Trophoblast cell (in vitro differentiated cells and primary cell): ENCODE measurements around the gene GNL1.
"Not testable (repeated sequence)": the region's sequence is repeated elsewhere in the genome, so short reads cannot be mapped to it uniquely, and the experiment has no call there.

Experiments
- DNase-seq, 2 donors: peaks; one replicate each; pipeline ENCODE4 v3.0.0-alpha.2; 2016
- H2AFZ ChIP-seq: 2 replicates; pipeline ENCODE4 v1.6.1; 2013; ENCODE audit warnings: low read length, moderate library complexity, mild to moderate bottlenecking; ENCODE audit not compliant: insufficient read depth, poor library complexity
- H2AK5ac ChIP-seq: 2 replicates; pipeline ENCODE4 v1.6.1; 2013; ENCODE audit warnings: mild to moderate bottlenecking, low read length
- H2BK120ac ChIP-seq: 2 replicates; pipeline ENCODE4 v1.6.1; 2013; ENCODE audit warnings: low read length, mild to moderate bottlenecking, moderate library complexity; ENCODE audit not compliant: insufficient read depth, poor library complexity
- H2BK12ac ChIP-seq: 2 replicates; pipeline ENCODE4 v1.6.1; 2013; ENCODE audit warnings: mild to moderate bottlenecking, low read length, moderate library complexity
- H2BK5ac ChIP-seq: 2 replicates; pipeline ENCODE4 v1.6.1; 2013; ENCODE audit warnings: low read length, low read depth, moderate library complexity, mild to moderate bottlenecking; ENCODE audit not compliant: poor library complexity
- H3K14ac ChIP-seq: 2 replicates; pipeline ENCODE4 v1.6.1; 2013; ENCODE audit warnings: mild to moderate bottlenecking, low read length
- H3K18ac ChIP-seq: 2 replicates; pipeline ENCODE4 v1.6.1; 2013; ENCODE audit warnings: mild to moderate bottlenecking, low read length
- H3K23ac ChIP-seq: 2 replicates; pipeline ENCODE4 v1.6.1; 2013; ENCODE audit warnings: low read length
- H3K27ac ChIP-seq: 2 replicates; pipeline ENCODE4 v1.5.1; 2013; ENCODE audit warnings: low read depth, mild to moderate bottlenecking, inconsistent platforms, low read length, moderate library complexity
- H3K27me3 ChIP-seq: 2 replicates; pipeline ENCODE4 v1.6.1; 2013; ENCODE audit warnings: inconsistent platforms, mild to moderate bottlenecking, low read length, moderate library complexity; ENCODE audit not compliant: insufficient read depth
- H3K36me3 ChIP-seq, 2 experiments: 1 replicate in 1 of 2; 2 replicates in 1 of 2; pipeline ENCODE4 v1.6.1; 2013; ENCODE audit warnings: low read length in 2 of 2, mild to moderate bottlenecking in 2 of 2, moderate library complexity in 1 of 2; ENCODE audit not compliant: insufficient read depth in 2 of 2, control insufficient read depth in 1 of 2
- H3K4ac ChIP-seq: 2 replicates; pipeline ENCODE4 v1.6.1; 2013; ENCODE audit warnings: low read depth, mild to moderate bottlenecking, low read length, moderate library complexity
- H3K4me1 ChIP-seq, 2 experiments: 1 replicate in 1 of 2; 2 replicates in 1 of 2; pipeline ENCODE4 v1.6.1; 2013; ENCODE audit warnings: low read length in 2 of 2, mild to moderate bottlenecking in 2 of 2, moderate library complexity in 1 of 2; ENCODE audit not compliant: insufficient read depth in 2 of 2, control insufficient read depth in 1 of 2
- H3K4me2 ChIP-seq: 2 replicates; pipeline ENCODE4 v1.6.1; 2013; ENCODE audit warnings: inconsistent platforms, mild to moderate bottlenecking, low read length, moderate library complexity
- H3K4me3 ChIP-seq: 2 replicates; pipeline ENCODE4 v1.5.1; 2013; ENCODE audit warnings: mild to moderate bottlenecking, low read depth, low read length, inconsistent platforms
- H3K79me1 ChIP-seq: one replicate; pipeline ENCODE4 v1.6.1; 2013; ENCODE audit warnings: low read length
- H3K79me2 ChIP-seq: 2 replicates; pipeline ENCODE4 v1.6.1; 2013; ENCODE audit warnings: low read length, mild to moderate bottlenecking; ENCODE audit not compliant: control insufficient read depth, insufficient read depth, poor library complexity
- H3K9ac ChIP-seq: 2 replicates; pipeline ENCODE4 v1.6.1; 2013; ENCODE audit warnings: mild to moderate bottlenecking, low read length
- H3K9me3 ChIP-seq: 2 replicates; pipeline ENCODE4 v1.6.1; 2013; ENCODE audit warnings: low read depth, mild to moderate bottlenecking, control low read depth, inconsistent platforms, low read length; ENCODE audit not compliant: insufficient read depth
- H4K12ac ChIP-seq: 2 replicates; pipeline ENCODE4 v1.6.1; 2013; ENCODE audit warnings: low read depth, mild to moderate bottlenecking, low read length, moderate library complexity
- H4K8ac ChIP-seq: 2 replicates; pipeline ENCODE4 v1.6.1; 2013; ENCODE audit warnings: low read depth, mild to moderate bottlenecking, low read length, moderate library complexity
- H4K91ac ChIP-seq: one replicate; pipeline ENCODE4 v1.6.1; 2013; ENCODE audit warnings: low read depth, mild to moderate bottlenecking, low read length, moderate library complexity
- WGBS: extraction: QIAGEN DNeasy Blood & Tissue Kit; methylation state at CpG from one replicate; pipeline ENCODE4 v1.1.7; 2013; ENCODE audit warnings: missing lambda C conversion rate; ENCODE audit not compliant: insufficient read length, insufficient coverage; ENCODE audit errors: extremely low coverage; 5-methylcytosine and 5-hydroxymethylcytosine counted together

GNL1 gene

DNA sequence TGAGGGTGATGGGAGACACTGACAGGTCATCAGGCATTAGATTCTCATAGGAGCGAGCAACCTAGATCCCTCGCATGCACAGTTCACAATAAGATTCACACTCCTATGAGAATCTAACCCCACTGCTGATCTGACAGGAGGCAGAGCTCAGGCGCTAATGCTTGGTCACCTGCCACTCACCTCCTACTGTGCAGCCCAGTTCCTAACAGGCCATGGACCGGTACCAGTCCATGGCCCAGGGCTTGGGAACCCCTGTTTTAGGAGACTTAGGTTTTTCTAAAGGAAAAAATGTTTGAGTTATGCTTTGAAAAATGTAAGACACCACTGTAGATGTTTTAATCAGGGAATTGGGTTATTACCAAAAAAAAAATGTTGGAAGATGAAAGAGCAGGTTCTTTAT lies 60.3 kb downstream of the GNL1 start:
- Histone ChIP-seq H3K79me1 (no peaks in the 10 kb centered on the region), H2BK12ac (no peak overlapping the region), H3K4ac (no peak overlapping the region), H2AK5ac (no peak overlapping the region), H3K4me3 (no peak overlapping the region), H2BK120ac (no peak overlapping the region), H3K79me2 (no peaks in the 10 kb centered on the region), H3K4me1 (peaks cover 3% of the 10 kb centered on the region in 2 experiments), H3K36me3 (peaks cover 17 to 19% of the 10 kb centered on the region in 2 experiments), H3K27ac (no peak overlapping the region), H4K91ac (no peak overlapping the region), H4K12ac (no peak overlapping the region), H3K18ac (no peak overlapping the region), H4K8ac (no peak overlapping the region), H3K4me2 (no peak overlapping the region), H3K14ac (no peak overlapping the region), H3K27me3 (no peaks in the 10 kb centered on the region), H2AFZ (no peak overlapping the region), H3K9me3 (no peaks in the 10 kb centered on the region), H3K9ac (no peak overlapping the region), H2BK5ac (no peak overlapping the region), H3K23ac (no peak overlapping the region)
- no CpG with 5 or more reads among the region's 4 CpGs for WGBS
- DNase-seq, result no peak

DNA sequence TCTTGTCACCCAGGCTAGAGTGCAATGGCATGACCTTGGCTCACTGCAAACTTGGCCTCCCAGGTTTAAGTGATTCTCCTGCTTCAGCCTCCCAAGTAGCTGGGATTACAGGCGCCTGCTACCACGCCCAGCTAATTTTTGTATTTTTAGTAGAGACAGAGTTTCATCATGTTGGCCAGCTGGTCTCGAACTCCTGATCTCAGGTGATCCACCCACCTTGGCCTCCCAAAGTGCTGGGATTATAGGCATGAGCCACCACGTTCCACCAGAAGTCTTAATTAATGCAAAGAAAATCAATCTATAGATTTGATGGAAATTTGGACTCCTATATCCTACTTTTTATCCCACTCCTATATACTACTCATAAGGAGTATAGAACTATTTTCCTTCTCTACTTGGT lies 61.2 kb downstream of the GNL1 start:
- not testable (repeated sequence) for H3K27ac ChIP-seq, H2BK12ac ChIP-seq, H3K4ac ChIP-seq, H3K4me2 ChIP-seq, H3K9ac ChIP-seq, H3K14ac ChIP-seq, H4K91ac ChIP-seq, H4K8ac ChIP-seq, DNase-seq, H3K79me2 ChIP-seq, H3K27me3 ChIP-seq, H2AFZ ChIP-seq, H2BK120ac ChIP-seq, H3K4me3 ChIP-seq, H2BK5ac ChIP-seq, H3K4me1 ChIP-seq, H3K18ac ChIP-seq, H2AK5ac ChIP-seq, H3K23ac ChIP-seq, H3K9me3 ChIP-seq, H4K12ac ChIP-seq, H3K79me1 ChIP-seq
- WGBS, result no CpG with 5 or more reads among the region's 4 CpGs
- peaks cover 21 to 25% of the 10 kb centered on the region in 2 experiments for H3K36me3 ChIP-seq

DNA sequence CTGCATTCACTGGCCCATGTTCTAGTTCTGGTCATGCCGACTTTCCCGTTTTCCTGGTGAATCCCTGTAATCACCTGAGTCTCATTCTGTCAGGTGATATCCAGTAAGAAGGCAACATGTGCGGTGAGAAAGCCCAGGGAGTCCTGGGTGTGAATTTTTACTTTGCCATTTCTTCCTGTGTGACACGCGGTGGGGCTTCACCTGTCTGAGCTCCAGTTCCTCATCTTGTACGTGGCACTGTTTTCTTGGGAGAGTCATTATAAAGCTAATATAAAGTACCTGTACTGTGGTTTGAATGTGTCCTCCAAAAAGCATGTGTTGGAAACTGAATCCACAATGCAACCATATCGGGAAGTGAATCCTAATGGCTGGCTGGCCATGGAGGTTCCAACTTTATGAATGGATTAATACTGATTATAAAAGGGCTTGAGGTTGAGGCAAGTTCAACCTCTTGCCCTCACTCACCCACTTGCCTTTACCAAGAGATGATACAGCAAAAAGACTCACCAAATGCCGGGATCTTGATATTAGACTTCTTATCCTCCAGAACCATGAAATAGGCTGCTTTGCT lies 61.9 kb downstream of the GNL1 start:
- H2BK120ac ChIP-seq, result no peak overlapping the region
- peaks cover 3% of the 10 kb centered on the region for H3K79me2 ChIP-seq
- H3K27ac ChIP-seq, result no peak overlapping the region
- H2AK5ac ChIP-seq, result no peak overlapping the region
- no peaks in the 10 kb centered on the region for H3K27me3 ChIP-seq
- peaks cover 21 to 25% of the 10 kb centered on the region in 2 experiments for H3K36me3 ChIP-seq
- H4K91ac ChIP-seq, result no peak overlapping the region
- no peak overlapping the region for H4K8ac ChIP-seq
- H3K18ac ChIP-seq, result no peak overlapping the region
- H2AFZ ChIP-seq, result no peak overlapping the region
- peak in 1 of 2 donors; percentile 34 for DNase-seq
- H3K14ac ChIP-seq, result no peak overlapping the region
- no peak overlapping the region for H2BK12ac ChIP-seq
- no peak overlapping the region for H3K4me2 ChIP-seq
- H3K9ac ChIP-seq, result no peak overlapping the region
- H4K12ac ChIP-seq, result no peak overlapping the region
- H3K4me1 ChIP-seq, result peaks cover 4 to 5% of the 10 kb centered on the region in 2 experiments
- no peaks in the 10 kb centered on the region for H3K9me3 ChIP-seq
- WGBS, result no CpG with 5 or more reads among the region's 8 CpGs
- no peak overlapping the region for H3K4me3 ChIP-seq
- peaks cover 4% of the 10 kb centered on the region for H3K79me1 ChIP-seq
- no peak overlapping the region for H3K4ac ChIP-seq
- no peak overlapping the region for H2BK5ac ChIP-seq
- no peak overlapping the region for H3K23ac ChIP-seq

DNA sequence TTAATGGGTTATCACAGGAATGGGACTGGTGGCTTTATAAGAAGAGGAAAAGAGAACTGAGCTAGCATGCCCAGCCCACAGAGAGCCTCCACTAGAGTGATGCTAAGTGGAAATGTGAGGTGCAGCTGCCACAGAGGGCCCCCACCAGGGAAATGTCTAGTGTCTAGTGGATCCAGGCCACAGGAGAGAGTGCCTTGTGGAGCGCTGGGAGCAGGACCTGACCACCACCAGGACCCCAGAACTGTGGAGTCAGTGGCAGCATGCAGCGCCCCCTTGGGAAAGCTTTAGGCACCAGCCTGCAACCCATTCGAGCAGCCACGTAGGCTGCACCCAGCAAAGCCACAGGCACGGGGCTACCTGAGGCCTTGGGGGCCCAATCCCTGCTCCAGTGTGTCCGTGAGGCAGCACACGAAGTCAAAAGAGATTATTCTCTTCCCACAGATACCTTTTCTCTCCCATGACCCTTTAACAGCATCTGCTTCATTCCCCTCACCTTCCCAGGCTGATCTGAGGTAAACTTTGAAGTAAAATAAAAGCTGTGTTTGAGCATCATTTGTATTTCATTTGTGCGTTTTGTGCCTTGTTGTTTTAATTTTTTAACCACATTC lies 62.5 kb downstream of the GNL1 start:
- no peaks in the 10 kb centered on the region for H3K9me3 ChIP-seq
- no peak overlapping the region for H4K8ac ChIP-seq
- H2AFZ ChIP-seq, result no peak overlapping the region
- no peak overlapping the region for H2BK120ac ChIP-seq
- no peak overlapping the region for H4K91ac ChIP-seq
- no peak overlapping the region for H3K14ac ChIP-seq
- peaks cover 3% of the 10 kb centered on the region for H3K79me2 ChIP-seq
- H3K4me3 ChIP-seq, result no peak overlapping the region
- no peak overlapping the region for H4K12ac ChIP-seq
- no peak overlapping the region for H2AK5ac ChIP-seq
- H3K4me1 ChIP-seq, result peaks cover 4 to 5% of the 10 kb centered on the region in 2 experiments
- H3K79me1 ChIP-seq, result peaks cover 4% of the 10 kb centered on the region
- no peak overlapping the region for H2BK5ac ChIP-seq
- peaks cover 21 to 25% of the 10 kb centered on the region in 2 experiments for H3K36me3 ChIP-seq
- no peaks in the 10 kb centered on the region for H3K27me3 ChIP-seq
- no peak overlapping the region for H3K4ac ChIP-seq
- DNase-seq, result peak in 1 of 2 donors; percentile 29
- no peak overlapping the region for H3K9ac ChIP-seq
- WGBS, result no CpG with 5 or more reads among the region's 8 CpGs
- H2BK12ac ChIP-seq, result no peak overlapping the region
- no peak overlapping the region for H3K23ac ChIP-seq
- no peak overlapping the region for H3K27ac ChIP-seq
- no peak overlapping the region for H3K4me2 ChIP-seq
- no peak overlapping the region for H3K18ac ChIP-seq
